Measurements from ENCODE around the gene CEP295NL.

DNA sequence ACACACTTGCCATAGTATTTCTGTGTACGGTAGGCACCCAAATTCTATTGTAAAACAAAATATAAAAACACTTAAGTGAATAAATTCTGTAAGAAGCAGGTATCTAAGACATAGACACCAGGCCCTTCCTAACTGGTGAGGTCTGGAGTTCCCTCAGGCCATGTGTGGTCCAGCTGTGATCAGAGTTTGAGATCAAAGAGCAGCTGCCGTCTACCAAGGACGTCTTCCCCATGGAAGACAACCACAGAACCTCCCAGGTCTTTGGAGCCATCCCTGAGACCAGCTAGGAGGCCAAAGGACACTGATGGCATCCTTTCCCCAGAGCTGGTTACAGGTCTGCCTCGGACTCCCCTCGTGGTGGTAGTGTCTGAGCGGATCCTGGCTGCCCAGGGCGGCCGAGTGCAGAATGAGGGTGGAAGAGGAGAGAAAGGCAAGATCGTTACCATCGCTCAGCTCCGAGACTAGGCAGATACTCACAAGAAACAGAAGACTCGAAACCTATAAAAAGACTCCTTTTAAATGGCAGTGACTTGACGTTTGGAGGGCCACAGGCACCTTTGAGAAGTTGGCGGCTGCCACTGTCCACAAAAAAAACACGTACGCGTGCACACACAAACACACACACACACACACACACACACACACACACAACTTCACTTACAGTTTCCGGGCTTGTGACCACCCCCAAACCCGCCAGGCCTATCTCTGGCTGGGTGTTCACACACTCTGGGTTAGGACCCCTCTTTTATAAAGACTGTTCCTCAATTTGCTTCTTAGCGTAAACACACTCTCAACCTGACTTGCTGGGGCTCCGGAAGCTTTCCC, 14.7 kb upstream of the CEP295NL start:
- no peak for TF ChIP-seq SAP130 (CRISPR knock-in tag; IDR thresholded peaks at IDR 0.05; ENCODE audit: low read depth)
- no peak for TF ChIP-seq REST (IDR thresholded peaks at IDR 0.05; ENCODE audit: borderline replicate concordance in 1 of 2, low read depth in 1 of 2, low read length in 2 of 2)
- TF ChIP-seq, protein P1, sequence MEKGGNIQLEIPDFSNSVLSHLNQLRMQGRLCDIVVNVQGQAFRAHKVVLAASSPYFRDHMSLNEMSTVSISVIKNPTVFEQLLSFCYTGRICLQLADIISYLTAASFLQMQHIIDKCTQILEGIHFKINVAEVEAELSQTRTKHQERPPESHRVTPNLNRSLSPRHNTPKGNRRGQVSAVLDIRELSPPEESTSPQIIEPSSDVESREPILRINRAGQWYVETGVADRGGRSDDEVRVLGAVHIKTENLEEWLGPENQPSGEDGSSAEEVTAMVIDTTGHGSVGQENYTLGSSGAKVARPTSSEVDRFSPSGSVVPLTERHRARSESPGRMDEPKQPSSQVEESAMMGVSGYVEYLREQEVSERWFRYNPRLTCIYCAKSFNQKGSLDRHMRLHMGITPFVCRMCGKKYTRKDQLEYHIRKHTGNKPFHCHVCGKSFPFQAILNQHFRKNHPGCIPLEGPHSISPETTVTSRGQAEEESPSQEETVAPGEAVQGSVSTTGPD (CRISPR knock-in tag; IDR thresholded peaks at IDR 0.05) = no peak
- TF ChIP-seq POLR2A (IDR thresholded peaks at IDR 0.05; ENCODE audit: insufficient read depth in 1 of 2, low read depth in 2 of 2, low read length in 2 of 2) = no peak
- TF ChIP-seq, protein P2, sequence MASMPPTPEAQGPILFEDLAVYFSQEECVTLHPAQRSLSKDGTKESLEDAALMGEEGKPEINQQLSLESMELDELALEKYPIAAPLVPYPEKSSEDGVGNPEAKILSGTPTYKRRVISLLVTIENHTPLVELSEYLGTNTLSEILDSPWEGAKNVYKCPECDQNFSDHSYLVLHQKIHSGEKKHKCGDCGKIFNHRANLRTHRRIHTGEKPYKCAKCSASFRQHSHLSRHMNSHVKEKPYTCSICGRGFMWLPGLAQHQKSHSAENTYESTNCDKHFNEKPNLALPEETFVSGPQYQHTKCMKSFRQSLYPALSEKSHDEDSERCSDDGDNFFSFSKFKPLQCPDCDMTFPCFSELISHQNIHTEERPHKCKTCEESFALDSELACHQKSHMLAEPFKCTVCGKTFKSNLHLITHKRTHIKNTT (CRISPR knock-in tag; IDR thresholded peaks at IDR 0.05) = no peak
- no peak for TF ChIP-seq KDM1A (CRISPR knock-in tag; IDR thresholded peaks at IDR 0.05)
- no peak for TF ChIP-seq FOXK1 (CRISPR knock-in tag; IDR thresholded peaks at IDR 0.05; ENCODE audit: borderline replicate concordance, low read depth)
- TF ChIP-seq EP300 (IDR thresholded peaks at IDR 0.05; ENCODE audit: low read depth in 2 of 2, low read length in 2 of 2) = no peak
- no peak for TF ChIP-seq EP300 (CRISPR knock-in tag; IDR thresholded peaks at IDR 0.05; ENCODE audit: borderline replicate concordance)
- TF ChIP-seq MYNN (CRISPR knock-in tag; IDR thresholded peaks at IDR 0.05; ENCODE audit: low read depth) = no peak
- TF ChIP-seq, protein P3, sequence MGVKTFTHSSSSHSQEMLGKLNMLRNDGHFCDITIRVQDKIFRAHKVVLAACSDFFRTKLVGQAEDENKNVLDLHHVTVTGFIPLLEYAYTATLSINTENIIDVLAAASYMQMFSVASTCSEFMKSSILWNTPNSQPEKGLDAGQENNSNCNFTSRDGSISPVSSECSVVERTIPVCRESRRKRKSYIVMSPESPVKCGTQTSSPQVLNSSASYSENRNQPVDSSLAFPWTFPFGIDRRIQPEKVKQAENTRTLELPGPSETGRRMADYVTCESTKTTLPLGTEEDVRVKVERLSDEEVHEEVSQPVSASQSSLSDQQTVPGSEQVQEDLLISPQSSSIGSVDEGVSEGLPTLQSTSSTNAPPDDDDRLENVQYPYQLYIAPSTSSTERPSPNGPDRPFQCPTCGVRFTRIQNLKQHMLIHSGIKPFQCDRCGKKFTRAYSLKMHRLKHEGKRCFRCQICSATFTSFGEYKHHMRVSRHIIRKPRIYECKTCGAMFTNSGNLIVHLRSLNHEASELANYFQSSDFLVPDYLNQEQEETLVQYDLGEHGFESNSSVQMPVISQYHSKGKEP (CRISPR knock-in tag; IDR thresholded peaks at IDR 0.05) = no peak
- TF ChIP-seq CTCF (CRISPR knock-in tag; IDR thresholded peaks at IDR 0.05) = no peak
- no peak for TF ChIP-seq ZZZ3 (CRISPR knock-in tag; IDR thresholded peaks at IDR 0.05; ENCODE audit: borderline replicate concordance)
- no peak for TF ChIP-seq HNF4A (CRISPR knock-in tag; IDR thresholded peaks at IDR 0.05)
- no peak for TF ChIP-seq HNF4G (IDR thresholded peaks at IDR 0.05; ENCODE audit: borderline replicate concordance, low read depth, low read length)
- no peak for TF ChIP-seq HNF4G (CRISPR knock-in tag; IDR thresholded peaks at IDR 0.05; ENCODE audit: borderline replicate concordance, low read depth)

All from HepG2 (cell line).